ENCODE results near the gene BTN2A1.
"Not testable (repeated sequence)": the region's sequence is repeated elsewhere in the genome, so short reads cannot be mapped to it uniquely, and the experiment has no call there.

Gene BTN2A1

GRCh38 chr6:26497610-26498009, 39.9 kb downstream of the BTN2A1 start:
- no peak for DNase-seq (ENCODE audit: low read depth)
- TF ChIP-seq CTCF (IDR thresholded peaks at IDR 0.05; ENCODE audit: low read depth, low read length, missing control alignments): no peak
- in situ Hi-C loops (cut with HindIII; ENCODE audit: low sequenced_read_pairs): no loop called here
- H3K4me3 ChIP-seq (ENCODE audit: low read depth, low read length): no peak overlapping the region

DNA sequence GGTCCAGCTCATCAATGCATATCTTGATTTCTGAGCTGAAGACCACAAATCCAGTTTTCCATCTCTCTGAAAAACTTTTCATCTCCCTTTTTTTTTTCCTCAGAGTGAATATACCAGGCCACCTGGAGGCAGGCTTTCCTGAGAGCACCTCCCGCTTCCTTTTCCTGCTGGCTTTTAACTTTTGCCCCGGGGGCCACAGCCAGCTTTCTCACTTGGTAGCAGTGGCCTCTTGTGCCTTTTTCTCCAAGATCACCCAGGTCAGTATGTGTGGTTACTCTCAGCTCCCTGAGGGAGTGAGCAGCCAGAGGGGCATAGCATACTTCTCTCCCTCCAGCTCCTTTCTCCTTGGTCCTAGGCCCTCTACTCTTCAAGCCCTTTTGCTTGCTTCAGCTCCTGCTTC, 42.3 kb downstream of the BTN2A1 start, which contains the start of gene BTN1A1:
Gene BTN1A1, plus strand, starts transcription at position 202 of the 400 bp plus-strand sequence. CDS start 984 bp downstream, outside the sequence.
- in situ Hi-C loops (cut with HindIII; ENCODE audit: low sequenced_read_pairs): no loop called here

GRCh38 chr6:26501482-26501986, 43.8 kb downstream of the BTN2A1 start:
- in situ Hi-C loops (cut with HindIII; ENCODE audit: low sequenced_read_pairs): no loop called here
- DNase-seq (ENCODE audit: low read depth): no peak
- TF ChIP-seq CTCF (IDR thresholded peaks at IDR 0.05; ENCODE audit: low read depth, low read length, missing control alignments): no peak
- peak overlapping the region; percentile 27 for H3K4me3 ChIP-seq (ENCODE audit: low read depth, low read length)

More for the DNA sequence above, 42.3 kb downstream of the BTN2A1 start, which contains the start of gene BTN1A1:
- no peak for DNase-seq (ENCODE audit: low read depth)
- no peak within 1 kb of the TSS for H3K4me3 ChIP-seq (ENCODE audit: low read depth, low read length)
- TF ChIP-seq CTCF (IDR thresholded peaks at IDR 0.05; ENCODE audit: low read depth, low read length, missing control alignments): no peak

- DNase-seq (ENCODE audit: low read depth): no peak
- no peak overlapping the region for H3K4me3 ChIP-seq (ENCODE audit: low read depth, low read length)
- in situ Hi-C loops (cut with HindIII; ENCODE audit: low sequenced_read_pairs): no loop called here
These were observed 44.4 kb downstream of the BTN2A1 start for GRCh38 chr6:26502165-26502564.

DNA sequence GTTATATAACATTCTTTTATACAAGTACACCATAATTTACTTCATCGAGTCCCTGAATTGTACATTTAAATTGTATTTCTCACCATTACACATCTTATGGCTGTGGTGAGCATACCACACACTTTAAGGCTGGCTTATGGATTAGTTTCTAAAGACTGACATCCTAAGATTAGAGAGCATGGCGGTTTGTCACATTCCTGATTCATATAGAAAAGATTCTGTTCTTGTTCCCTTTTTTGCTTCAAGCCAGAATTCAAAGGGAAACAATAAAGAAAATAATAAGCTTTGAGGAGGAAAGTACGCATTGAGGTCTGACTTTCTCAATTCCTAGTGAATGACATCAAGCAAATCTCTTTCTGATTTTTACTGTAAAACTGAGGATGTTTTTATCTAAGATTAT, 44.9 kb downstream of the BTN2A1 start:
- H3K4me3 ChIP-seq (ENCODE audit: low read depth, low read length): no peak overlapping the region
- in situ Hi-C loops (cut with HindIII; ENCODE audit: low sequenced_read_pairs): no loop called here
- no peak for DNase-seq (ENCODE audit: low read depth)
- TF ChIP-seq CTCF (IDR thresholded peaks at IDR 0.05; ENCODE audit: low read depth, low read length, missing control alignments): no peak

More at GRCh38 chr6:26502165-26502564, 44.4 kb downstream of the BTN2A1 start:
- no peak for TF ChIP-seq CTCF (IDR thresholded peaks at IDR 0.05; ENCODE audit: low read depth, low read length, missing control alignments)

GRCh38 chr6:26507658-26508057, 49.9 kb downstream of the BTN2A1 start:
- in situ Hi-C loops (cut with HindIII; ENCODE audit: low sequenced_read_pairs): no loop called here

DNA sequence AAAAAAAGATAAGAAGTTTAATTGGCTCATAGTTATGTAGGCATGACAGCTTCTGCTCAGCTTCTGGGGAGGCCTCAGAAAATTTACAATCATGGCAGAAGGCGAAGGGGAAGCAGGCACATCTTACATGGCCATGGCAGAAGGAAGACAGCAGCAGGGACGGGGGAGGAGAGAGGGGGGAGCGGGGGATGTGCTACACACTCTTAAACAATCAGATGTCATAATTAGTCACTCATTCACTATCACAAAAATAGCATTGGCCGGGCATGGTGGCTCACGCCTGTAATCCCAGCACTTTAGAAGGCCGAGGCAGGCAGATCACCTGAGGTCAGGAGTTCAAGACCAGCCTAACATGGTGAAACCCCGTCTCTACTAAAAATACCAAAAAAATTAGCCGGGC, 53.3 kb downstream of the BTN2A1 start:
- in situ Hi-C loops (cut with HindIII; ENCODE audit: low sequenced_read_pairs); DNase-seq (ENCODE audit: low read depth); H3K4me3 ChIP-seq (ENCODE audit: low read depth, low read length): not testable (repeated sequence)

More at GRCh38 chr6:26507658-26508057, 49.9 kb downstream of the BTN2A1 start:
- no peak for DNase-seq (ENCODE audit: low read depth)
- TF ChIP-seq CTCF (IDR thresholded peaks at IDR 0.05; ENCODE audit: low read depth, low read length, missing control alignments): no peak
- no peak overlapping the region for H3K4me3 ChIP-seq (ENCODE audit: low read depth, low read length)
